ENCODE measurements around the gene NME5. TPM values are rescaled to one million over a fixed set of nuclear protein-coding genes. Genes with fewer than 3 reads are reported as not detected.

The NME5 gene
- total RNA-seq, 1 donor = 6.5 TPM

GRCh38 chr5:138103319-138103637, 36.0 kb downstream of the NME5 start:
- no peaks in the 10 kb centered on the region for H3K36me3 ChIP-seq (ENCODE audit: insufficient read depth, low read length)
- DNase-seq (ENCODE audit: insufficient read length, low spot score, missing footprints) = no peak
- H3K79me2 ChIP-seq (ENCODE audit: insufficient read depth, low read length) = no peaks in the 10 kb centered on the region
- H3K4me2 ChIP-seq (ENCODE audit: insufficient read depth, low read length) = no peak overlapping the region
- no peaks in the 10 kb centered on the region for H4K20me1 ChIP-seq (ENCODE audit: insufficient read depth, low read length)
- TF ChIP-seq CTCF (IDR thresholded peaks at IDR 0.05; ENCODE audit: extremely low read depth, low read depth, low read length) = no peak
- H2AFZ ChIP-seq (ENCODE audit: low read length) = no peak overlapping the region
- H3K9me3 ChIP-seq (ENCODE audit: low read depth, low read length) = no peaks in the 10 kb centered on the region
- H3K27me3 ChIP-seq (ENCODE audit: insufficient read depth, low read length) = peaks cover 13% of the 10 kb centered on the region
- no peak overlapping the region for H3K27ac ChIP-seq (ENCODE audit: low read depth, low read length)
- no peak overlapping the region for H3K4me3 ChIP-seq (ENCODE audit: insufficient read depth, low read length)
- no peaks in the 10 kb centered on the region for H3K4me1 ChIP-seq (ENCODE audit: insufficient read depth, low read length)

- H2AFZ ChIP-seq (ENCODE audit: low read length) = no peak overlapping the region
- no peaks in the 10 kb centered on the region for H3K79me2 ChIP-seq (ENCODE audit: insufficient read depth, low read length)
- no peaks in the 10 kb centered on the region for H3K36me3 ChIP-seq (ENCODE audit: insufficient read depth, low read length)
- no peaks in the 10 kb centered on the region for H3K4me1 ChIP-seq (ENCODE audit: insufficient read depth, low read length)
- no peaks in the 10 kb centered on the region for H4K20me1 ChIP-seq (ENCODE audit: insufficient read depth, low read length)
- H3K4me2 ChIP-seq (ENCODE audit: insufficient read depth, low read length) = no peak overlapping the region
- TF ChIP-seq CTCF (IDR thresholded peaks at IDR 0.05; ENCODE audit: extremely low read depth, low read depth, low read length) = no peak
- no peak overlapping the region for H3K27ac ChIP-seq (ENCODE audit: low read depth, low read length)
- peaks cover 13% of the 10 kb centered on the region for H3K27me3 ChIP-seq (ENCODE audit: insufficient read depth, low read length)
- no peak for DNase-seq (ENCODE audit: insufficient read length, low spot score, missing footprints)
- H3K9me3 ChIP-seq (ENCODE audit: low read depth, low read length) = no peaks in the 10 kb centered on the region
- H3K4me3 ChIP-seq (ENCODE audit: insufficient read depth, low read length) = no peak overlapping the region
These were observed 36.5 kb downstream of the NME5 start for GRCh38 chr5:138102454-138103318.

- no peak overlapping the region for H3K4me3 ChIP-seq (ENCODE audit: insufficient read depth, low read length)
- no peak overlapping the region for H2AFZ ChIP-seq (ENCODE audit: low read length)
These were observed 42.0 kb downstream of the NME5 start for GRCh38 chr5:138096997-138097828.

More at GRCh38 chr5:138096997-138097828, 42.0 kb downstream of the NME5 start:
- Histone ChIP-seq H3K9me3 (ENCODE audit: low read depth, low read length) (no peaks in the 10 kb centered on the region), H3K4me2 (ENCODE audit: insufficient read depth, low read length) (no peak overlapping the region), H3K27ac (ENCODE audit: low read depth, low read length) (no peak overlapping the region), H3K79me2 (ENCODE audit: insufficient read depth, low read length) (no peaks in the 10 kb centered on the region), H4K20me1 (ENCODE audit: insufficient read depth, low read length) (no peaks in the 10 kb centered on the region), H3K27me3 (ENCODE audit: insufficient read depth, low read length) (peaks cover 38% of the 10 kb centered on the region), H3K4me1 (ENCODE audit: insufficient read depth, low read length) (no peaks in the 10 kb centered on the region), H3K36me3 (ENCODE audit: insufficient read depth, low read length) (no peaks in the 10 kb centered on the region)
- DNase-seq (ENCODE audit: insufficient read length, low spot score, missing footprints) = no peak
- no peak for TF ChIP-seq CTCF (IDR thresholded peaks at IDR 0.05; ENCODE audit: extremely low read depth, low read depth, low read length)
